ENCODE results near the gene CNIH4.

The CNIH4 gene

GRCh38 chr1:224328644-224329043 lies 28.0 kb upstream of the CNIH4 start:
- no peak for TF ChIP-seq CTCF (IDR thresholded peaks at IDR 0.05; ENCODE audit: insufficient read depth, low read depth, low read length, missing control alignments)
- DNase-seq (ENCODE audit: low read depth), result no peak
- peak overlapping the region; percentile 98 for H3K4me3 ChIP-seq (ENCODE audit: low read depth, low read length)

GRCh38 chr1:224329484-224329841 lies 27.2 kb upstream of the CNIH4 start:
- no peak for TF ChIP-seq CTCF (IDR thresholded peaks at IDR 0.05; ENCODE audit: insufficient read depth, low read depth, low read length, missing control alignments)
- H3K4me3 ChIP-seq (ENCODE audit: low read depth, low read length), result peak overlapping the region; percentile 98
- DNase-seq (ENCODE audit: low read depth), result no peak

GRCh38 chr1:224329842-224330753 lies 26.6 kb upstream of the CNIH4 start, which contains the start of gene NVL:
NVL (minus strand) TSS chr1:224330172; CDS start chr1:224330127, 45 bp downstream.
- TF ChIP-seq CTCF (IDR thresholded peaks at IDR 0.05; ENCODE audit: insufficient read depth, low read depth, low read length, missing control alignments), result no peak
- DNase-seq (ENCODE audit: low read depth), result peak; percentile 91
- peak within 1 kb of the TSS; percentile 98 for H3K4me3 ChIP-seq (ENCODE audit: low read depth, low read length)

- TF ChIP-seq CTCF (IDR thresholded peaks at IDR 0.05; ENCODE audit: insufficient read depth, low read depth, low read length, missing control alignments), result no peak
- no peak for DNase-seq (ENCODE audit: low read depth)
- H3K4me3 ChIP-seq (ENCODE audit: low read depth, low read length), result no peak overlapping the region
Observed at GRCh38 chr1:224331326-224331725, 25.4 kb upstream of the CNIH4 start.

- H3K4me3 ChIP-seq (ENCODE audit: low read depth, low read length), result no peak overlapping the region
- no peak for TF ChIP-seq CTCF (IDR thresholded peaks at IDR 0.05; ENCODE audit: insufficient read depth, low read depth, low read length, missing control alignments)
- no peak for DNase-seq (ENCODE audit: low read depth)
Observed at GRCh38 chr1:224331824-224332223, 24.9 kb upstream of the CNIH4 start.

GRCh38 chr1:224333309-224333926 lies 23.3 kb upstream of the CNIH4 start:
- TF ChIP-seq CTCF (IDR thresholded peaks at IDR 0.05; ENCODE audit: insufficient read depth, low read depth, low read length, missing control alignments), result peak; percentile 59
- H3K4me3 ChIP-seq (ENCODE audit: low read depth, low read length), result no peak overlapping the region
- peak; percentile 73 for DNase-seq (ENCODE audit: low read depth)

Measured in GM12865 (cell line).